ENCODE measurements around the gene RIN3. TPM values are rescaled to one million over a fixed set of nuclear protein-coding genes. Genes with fewer than 3 reads are reported as not detected.
A peak's percentile ranks its signal among the peaks of the same experiment; 100 is the strongest.

RIN3 gene
- total RNA-seq, 1 experiment from 2014 or later: 4.8 TPM

- Histone ChIP-seq H3K4me2 (ENCODE audit: low read length) (no peak overlapping the region), H3K27ac (ENCODE audit: low read length) (no peak overlapping the region), H3K4me3 (ENCODE audit: low read length) (no peak overlapping the region), H3K79me2 (ENCODE audit: low read length) (no peaks in the 10 kb centered on the region), H2AFZ (ENCODE audit: low read length) (no peak overlapping the region), H3K9me3 (ENCODE audit: low read length) (no peaks in the 10 kb centered on the region), H3F3A (ENCODE audit: low read length, unreplicated experiment) (no peaks in the 10 kb centered on the region), H3K9me2 (replicated peaks; ENCODE audit: low read length) (no peaks in the 10 kb centered on the region), H3K9ac (ENCODE audit: low read length) (no peak overlapping the region), H3K36me3 (ENCODE audit: low read depth, low read length) (no peaks in the 10 kb centered on the region), H3K4me1 (ENCODE audit: insufficient read depth, low read length) (peaks cover 25% of the 10 kb centered on the region), H4K20me1 (ENCODE audit: low read length) (no peaks in the 10 kb centered on the region), H3K27me3 (ENCODE audit: low read length) (no peaks in the 10 kb centered on the region)
- ChIA-PET CTCF (no interaction called here), POLR2A (ENCODE audit: unreplicated experiment) (no interaction called here)
- BruUV-seq (replicated peaks): no TSS peak
- intact Hi-C loops (cut with micrococcal nuclease): no loop called here
- TF ChIP-seq EZH2 (IDR thresholded peaks at IDR 0.05; ENCODE audit: low read length, unreplicated experiment) (no peak), EZH2phosphoT487 (IDR thresholded peaks at IDR 0.05; ENCODE audit: borderline replicate concordance, low read length) (no peak), CTCF (conservative IDR thresholded peaks at IDR 0.05; ENCODE audit: low read depth, low read length) (no peak)
- ATAC-seq: no peak
- DNase-seq: no peak
Measured at GRCh38 chr14:92469515-92469914, 44.1 kb upstream of the RIN3 start.

GRCh38 chr14:92470215-92470614 is 43.4 kb upstream of the RIN3 start:
- H3K79me2 ChIP-seq (ENCODE audit: low read length): no peaks in the 10 kb centered on the region
- DNase-seq (peak; percentile 79), ATAC-seq (peak; percentile 72)
- no peaks in the 10 kb centered on the region for H3K27me3 ChIP-seq (ENCODE audit: low read length)
- POLR2A ChIA-PET (ENCODE audit: unreplicated experiment): interaction anchor here (0.7 kb wide), 1 partner anchor 132 kb away, joined by 3 read pairs; no protein-coding TSS in a partner anchor
- H3K9me2 ChIP-seq (replicated peaks; ENCODE audit: low read length): no peaks in the 10 kb centered on the region
- intact Hi-C loops (cut with micrococcal nuclease): no loop called here
- no peaks in the 10 kb centered on the region for H4K20me1 ChIP-seq (ENCODE audit: low read length)
- TF ChIP-seq EZH2phosphoT487 (IDR thresholded peaks at IDR 0.05; ENCODE audit: borderline replicate concordance, low read length) (no peak), EZH2 (IDR thresholded peaks at IDR 0.05; ENCODE audit: low read length, unreplicated experiment) (no peak), CTCF (conservative IDR thresholded peaks at IDR 0.05; ENCODE audit: low read depth, low read length) (no peak)
- peak overlapping the region; percentile 18; the same call in 1 of the 2 replicates for H3K4me2 ChIP-seq (ENCODE audit: low read length)
- CTCF ChIA-PET: no interaction called here
- H3K36me3 ChIP-seq (ENCODE audit: low read depth, low read length): no peaks in the 10 kb centered on the region
- H3K4me1 ChIP-seq (ENCODE audit: insufficient read depth, low read length): peaks cover 25% of the 10 kb centered on the region
- no TSS peak for BruUV-seq (replicated peaks)
- no peak overlapping the region for H3K27ac ChIP-seq (ENCODE audit: low read length)
- no peak overlapping the region for H2AFZ ChIP-seq (ENCODE audit: low read length)
- no peaks in the 10 kb centered on the region for H3F3A ChIP-seq (ENCODE audit: low read length, unreplicated experiment)
- no peak overlapping the region for H3K4me3 ChIP-seq (ENCODE audit: low read length)
- no peaks in the 10 kb centered on the region for H3K9me3 ChIP-seq (ENCODE audit: low read length)
- H3K9ac ChIP-seq (ENCODE audit: low read length): no peak overlapping the region

DNA sequence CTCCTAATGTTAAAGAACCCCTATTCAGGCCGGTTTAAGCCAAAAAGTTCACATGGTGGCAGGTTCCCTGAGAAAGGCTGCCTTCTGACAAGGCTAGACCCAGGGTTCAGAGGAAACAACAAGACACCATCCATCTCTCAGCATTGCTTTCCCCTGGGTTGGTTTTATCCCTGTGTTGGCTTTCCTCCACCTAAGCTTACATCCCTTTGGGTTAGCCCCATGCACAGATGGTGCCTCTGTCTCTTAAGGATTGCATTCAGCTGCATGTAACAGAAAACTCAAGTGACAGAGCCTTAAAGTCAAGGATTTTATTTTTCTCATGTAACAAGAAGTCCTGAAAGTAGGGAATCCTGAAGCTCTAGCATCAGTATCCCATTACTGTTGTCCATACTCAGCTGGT is 42.8 kb upstream of the RIN3 start:
- ATAC-seq (no peak), DNase-seq (no peak)
- TF ChIP-seq CTCF (conservative IDR thresholded peaks at IDR 0.05; ENCODE audit: low read depth, low read length): no peak
- no peak for TF ChIP-seq EZH2phosphoT487 (IDR thresholded peaks at IDR 0.05; ENCODE audit: borderline replicate concordance, low read length)
- TF ChIP-seq EZH2 (IDR thresholded peaks at IDR 0.05; ENCODE audit: low read length, unreplicated experiment): no peak
- H3K9ac ChIP-seq (ENCODE audit: low read length): no peak overlapping the region
- no peaks in the 10 kb centered on the region for H3F3A ChIP-seq (ENCODE audit: low read length, unreplicated experiment)
- H3K9me2 ChIP-seq (replicated peaks; ENCODE audit: low read length): no peaks in the 10 kb centered on the region
- H3K4me2 ChIP-seq (ENCODE audit: low read length): 0 out of 2 replicates have a peak overlapping the region, but pooled peaks have one; percentile 18
- no peaks in the 10 kb centered on the region for H3K27me3 ChIP-seq (ENCODE audit: low read length)
- H3K27ac ChIP-seq (ENCODE audit: low read length): no peak overlapping the region
- no peaks in the 10 kb centered on the region for H3K36me3 ChIP-seq (ENCODE audit: low read depth, low read length)
- H3K79me2 ChIP-seq (ENCODE audit: low read length): no peaks in the 10 kb centered on the region
- ChIA-PET CTCF (no interaction called here), POLR2A (ENCODE audit: unreplicated experiment) (interaction anchor here (0.7 kb wide), 1 partner anchor 131 kb away, joined by 3 read pairs; no protein-coding TSS in a partner anchor)
- H4K20me1 ChIP-seq (ENCODE audit: low read length): no peaks in the 10 kb centered on the region
- intact Hi-C loops (cut with micrococcal nuclease): no loop called here
- no TSS peak for BruUV-seq (replicated peaks)
- no peaks in the 10 kb centered on the region for H3K9me3 ChIP-seq (ENCODE audit: low read length)
- no peak overlapping the region for H3K4me3 ChIP-seq (ENCODE audit: low read length)
- H3K4me1 ChIP-seq (ENCODE audit: insufficient read depth, low read length): peaks cover 25% of the 10 kb centered on the region
- no peak overlapping the region for H2AFZ ChIP-seq (ENCODE audit: low read length)

All from PC-3 (cell line).